H1 (cell line): ENCODE measurements around the gene CHMP4A. TPM values are rescaled to one million over a fixed set of nuclear protein-coding genes. Genes with fewer than 3 reads are reported as not detected.

Source experiments
- CTCF ChIA-PET: fragments of 300-600 bp; sonication (Branson Sonifier 250); formaldehyde crosslinking; loops from one replicate; lab custom pipeline; 2021; ENCODE audit not compliant: partially characterized antibody; lab: Charles Lee
- POLR2A ChIA-PET: fragments of 300-600 bp; sonication (Branson Sonifier 250); formaldehyde crosslinking; loops from one replicate; lab custom pipeline; 2021; ENCODE audit warnings: inconsistent platforms; ENCODE audit not compliant: partially characterized antibody; lab: Charles Lee
- DNase-seq, 2 experiments: peaks; one replicate each; pipeline versions ENCODE4 v3.0.0 to v3.0.0-alpha.2; 2010 to 2022; ENCODE audit warnings: low spot score in 2 of 2, low read depth in 1 of 2, mixed read lengths in 1 of 2
- FAIRE-seq: peaks from 2 replicates; lab custom pipeline; 2011; peaks lifted over from hg19 to GRCh38; lab: Jason Lieb, UNC
- H2AFZ ChIP-seq: 2 replicates; pipeline ENCODE4 v1.8.1; 2012; ENCODE audit warnings: low read length, inconsistent platforms
- H2AK5ac ChIP-seq: 2 replicates; pipeline ENCODE4 v1.6.1; 2013; ENCODE audit warnings: low read depth, low read length
- H2BK120ac ChIP-seq: replicated peaks from 2 replicates; pipeline ENCODE3; 2013; ENCODE audit warnings: low read depth, low read length, inconsistent platforms
- H2BK12ac ChIP-seq: 2 replicates; pipeline ENCODE4 v1.6.1; 2013; ENCODE audit warnings: low read depth, low read length
- H2BK15ac ChIP-seq: 2 replicates; pipeline ENCODE4 v1.6.1; 2013; ENCODE audit warnings: low read length
- H2BK20ac ChIP-seq: 2 replicates; pipeline ENCODE4 v1.6.1; 2013; ENCODE audit warnings: low read length
- H2BK5ac ChIP-seq: 2 replicates; pipeline ENCODE4 v1.6.1; 2013; ENCODE audit warnings: low read depth, low read length
- H3K14ac ChIP-seq: 2 replicates; pipeline ENCODE4 v1.6.1; 2013; ENCODE audit warnings: inconsistent platforms; ENCODE audit not compliant: insufficient read length
- H3K18ac ChIP-seq: 2 replicates; pipeline ENCODE4 v1.6.1; 2013; ENCODE audit warnings: low read length; ENCODE audit errors: extremely low read depth
- H3K23ac ChIP-seq: 2 replicates; pipeline ENCODE4 v1.6.1; 2013; ENCODE audit warnings: inconsistent platforms; ENCODE audit not compliant: insufficient read length
- H3K23me2 ChIP-seq: 2 replicates; pipeline ENCODE4 v1.6.1; 2013; ENCODE audit warnings: low read depth, low read length
- H3K27ac ChIP-seq: 2 replicates; pipeline ENCODE4 v1.6.1; 2011; ENCODE audit warnings: low read depth, low read length, inconsistent platforms
- H3K27me3 ChIP-seq, 4 experiments: replicated peaks in 1 of 4; 1 replicate in 1 of 4; 2 replicates in 3 of 4; pipeline versions ENCODE4 v1.6.1 to v1.8.1; 2011 to 2013; ENCODE audit warnings: low read length in 3 of 4, mild to moderate bottlenecking in 3 of 4, inconsistent platforms in 2 of 4, mixed read lengths in 2 of 4, moderate library complexity in 1 of 4; ENCODE audit not compliant: control insufficient read depth in 3 of 4, insufficient read depth in 3 of 4; ENCODE audit errors: extremely low read depth in 1 of 4
- H3K36me3 ChIP-seq, 4 experiments: 2 replicates each; pipeline versions ENCODE4 v1.6.1 to v1.8.1; 2011 to 2013; ENCODE audit warnings: mild to moderate bottlenecking in 4 of 4, low read length in 3 of 4, moderate library complexity in 2 of 4, control low read depth in 1 of 4, inconsistent platforms in 1 of 4; ENCODE audit not compliant: insufficient read depth in 4 of 4, control insufficient read depth in 2 of 4
- H3K4ac ChIP-seq: replicated peaks from 2 replicates; pipeline ENCODE3; 2013; ENCODE audit warnings: low read length, low read depth, mixed read lengths, inconsistent platforms; ENCODE audit not compliant: insufficient read length
- H3K4me1 ChIP-seq, 4 experiments: replicated peaks in 1 of 4; 1 replicate in 1 of 4; 2 replicates in 3 of 4; pipeline versions ENCODE4 v1.6.1 to v1.8.1; 2011 to 2013; ENCODE audit warnings: low read length in 3 of 4, inconsistent platforms in 2 of 4, mixed read lengths in 1 of 4; ENCODE audit not compliant: insufficient read depth in 4 of 4, control insufficient read depth in 3 of 4
- H3K4me2 ChIP-seq, 2 experiments: 2 replicates each; pipeline versions ENCODE4 v1.6.1 to v1.8.1; 2011 to 2013; ENCODE audit warnings: low read depth in 2 of 2, low read length in 2 of 2, control low read depth in 1 of 2, inconsistent platforms in 1 of 2, mild to moderate bottlenecking in 1 of 2; ENCODE audit not compliant: insufficient read depth in 1 of 2
- H3K4me3 ChIP-seq, 4 experiments: fragments of 200-600, 300-600 bp in 1 of 4; sonication (generic), shearing (Covaris generic), sonication (Bioruptor Twin) in 1 of 4; 2 replicates each; pipeline versions ENCODE4 v1.5.1 to v1.8.1; 2011 to 2016; ENCODE audit warnings: low read length in 4 of 4, low read depth in 3 of 4, control low read depth in 2 of 4, inconsistent platforms in 2 of 4, mild to moderate bottlenecking in 2 of 4, mixed read lengths in 1 of 4, moderate library complexity in 1 of 4; ENCODE audit not compliant: insufficient read depth in 2 of 4; ENCODE audit errors: extremely low read depth in 1 of 4
- H3K56ac ChIP-seq: replicated peaks from 2 replicates; pipeline ENCODE3; 2013; ENCODE audit warnings: low read depth, mild to moderate bottlenecking, mixed read lengths, low read length, inconsistent platforms; ENCODE audit not compliant: insufficient read length
- H3K79me1 ChIP-seq: 2 replicates; pipeline ENCODE4 v1.6.1; 2013; ENCODE audit warnings: low read depth, low read length, control low read depth
- H3K79me2 ChIP-seq, 2 experiments: 2 replicates each; pipeline versions ENCODE4 v1.6.1 to v1.8.1; 2012 to 2013; ENCODE audit warnings: low read length in 2 of 2, mild to moderate bottlenecking in 2 of 2, inconsistent platforms in 1 of 2; ENCODE audit not compliant: insufficient read depth in 2 of 2, control insufficient read depth in 1 of 2
- H3K9ac ChIP-seq, 4 experiments: replicated peaks in 1 of 4; 1 replicate in 1 of 4; 2 replicates in 3 of 4; pipeline versions ENCODE4 v1.6.1 to v1.8.1; 2011 to 2013; ENCODE audit warnings: low read depth in 3 of 4, low read length in 3 of 4, control low read depth in 2 of 4, mild to moderate bottlenecking in 2 of 4, moderate library complexity in 2 of 4, inconsistent platforms in 1 of 4; ENCODE audit errors: extremely low read depth in 1 of 4
- H3K9me3 ChIP-seq, 2 experiments: 2 replicates each; pipeline versions ENCODE4 v1.6.1 to v1.8.1; 2012 to 2013; ENCODE audit warnings: mild to moderate bottlenecking in 2 of 2, moderate library complexity in 2 of 2, control low read depth in 1 of 2, inconsistent platforms in 1 of 2, low read depth in 1 of 2, low read length in 1 of 2, mixed read lengths in 1 of 2; ENCODE audit not compliant: insufficient read depth in 2 of 2
- H4K20me1 ChIP-seq, 2 experiments: replicated peaks in 1 of 2; 2 replicates each; pipeline versions ENCODE3 to v1.8.1; 2011 to 2013; ENCODE audit warnings: inconsistent platforms in 2 of 2, low read length in 2 of 2, mild to moderate bottlenecking in 1 of 2; ENCODE audit not compliant: insufficient read depth in 2 of 2, control insufficient read depth in 1 of 2
- H4K5ac ChIP-seq: 2 replicates; pipeline ENCODE4 v1.6.1; 2013; ENCODE audit warnings: low read length, low read depth, mixed read lengths, inconsistent platforms; ENCODE audit not compliant: insufficient read length
- H4K8ac ChIP-seq: 2 replicates; pipeline ENCODE4 v1.8.0; 2013; ENCODE audit warnings: mild to moderate bottlenecking, moderate library complexity, low read length, inconsistent platforms; ENCODE audit not compliant: insufficient read depth; ENCODE audit errors: extremely low read depth
- H4K91ac ChIP-seq: replicated peaks from 2 replicates; pipeline ENCODE3; 2013; ENCODE audit warnings: low read length, mixed read lengths, inconsistent platforms; ENCODE audit not compliant: insufficient read length
- CBX5 ChIP-seq: fragments of 300-800, 300-1000 bp; sonication (generic); IDR thresholded peaks from 2 replicates; pipeline ENCODE4 v1.7.1; 2016; ENCODE audit warnings: antibody characterized with exemption, low read length, low read depth
- NANOG ChIP-seq: IDR thresholded peaks from 2 replicates; pipeline ENCODE4 v1.6.1; 2011; ENCODE audit warnings: low read length, low read depth, mild to moderate bottlenecking, inconsistent platforms; ENCODE audit not compliant: insufficient read depth, poor library complexity, severe bottlenecking
- POLR2AphosphoS5 ChIP-seq: IDR thresholded peaks from 2 replicates; pipeline ENCODE4 v1.6.1; 2011; ENCODE audit warnings: low read depth, low read length
- SAP30 ChIP-seq: fragments of 300-600 bp; sonication (generic); IDR thresholded peaks from 2 replicates; pipeline ENCODE4 v1.7.1; 2012; ENCODE audit warnings: low read length, moderate library complexity, mild to moderate bottlenecking, inconsistent platforms; ENCODE audit not compliant: insufficient read depth, insufficient replicate concordance
- SIN3A ChIP-seq, 2 experiments: IDR thresholded peaks in 1 of 2; conservative IDR thresholded peaks in 1 of 2; 2 replicates each; pipeline ENCODE4 v1.6.1; 2011 to 2012; ENCODE audit warnings: low read length in 2 of 2, improper control_type of control experiment in 1 of 2, low read depth in 1 of 2, mild to moderate bottlenecking in 1 of 2
- WGBS, 2 experiments: shearing (Covaris generic) in 1 of 2; methylation state at CpG; one replicate each; pipeline versions ENCODE4 v1.1.6 to v1.1.7; 2013 to 2015; ENCODE audit warnings: low lambda C conversion rate in 2 of 2, mixed read lengths in 2 of 2, inconsistent platforms in 1 of 2, low coverage in 1 of 2, missing lambda C conversion rate in 1 of 2; ENCODE audit not compliant: insufficient replicate concordance in 2 of 2, insufficient coverage in 1 of 2, insufficient read length in 1 of 2; ENCODE audit errors: extremely low coverage in 1 of 2, missing lambda C conversion rate in 1 of 2; 5-methylcytosine and 5-hydroxymethylcytosine counted together
- polyA plus RNA-seq, 7 experiments: library from polyadenylated mRNA; depleted of rRNA in 3 of 7; stranded (reverse) in 5 of 7; unstranded in 2 of 7; fragments of >200 nt in 5 of 7; fragments of 200-250 nt in 2 of 7; gene quantifications; 1 replicate in 5 of 7; 2 replicates in 1 of 7; 4 replicates in 1 of 7; pipeline versions ENCODE4 v1.2.1 to v1.2.3, GENCODE V29; 2011 to 2013; ENCODE audit warnings: missing spikeins in 2 of 7, mixed read lengths in 2 of 7
- total RNA-seq: library from RNA; stranded (reverse); fragmentation: NEBNext Ultra II Directional; extraction: Animal tissue kit (Norgen Biotek cat#: 25700); gene quantifications from 2 replicates; pipeline ENCODE4 v1.2.1, GENCODE V29; 2021
- TF ChIP-seq, protein P1 (sequence below): IDR thresholded peaks from 2 replicates; pipeline ENCODE4 v1.6.1; 2012; ENCODE audit warnings: low read length, inconsistent platforms
- TF ChIP-seq, protein P2 (sequence below): IDR thresholded peaks from 2 replicates; pipeline ENCODE4 v1.6.1; 2011; ENCODE audit warnings: low read length, improper control_type of control experiment

CHMP4A gene
- total and polyA plus RNA-seq, 2 of the 8 experiments (the other 6 are each of a cell fraction or from before 2014, with no cell fraction given), result 32.9 to 37.6 TPM

DNA sequence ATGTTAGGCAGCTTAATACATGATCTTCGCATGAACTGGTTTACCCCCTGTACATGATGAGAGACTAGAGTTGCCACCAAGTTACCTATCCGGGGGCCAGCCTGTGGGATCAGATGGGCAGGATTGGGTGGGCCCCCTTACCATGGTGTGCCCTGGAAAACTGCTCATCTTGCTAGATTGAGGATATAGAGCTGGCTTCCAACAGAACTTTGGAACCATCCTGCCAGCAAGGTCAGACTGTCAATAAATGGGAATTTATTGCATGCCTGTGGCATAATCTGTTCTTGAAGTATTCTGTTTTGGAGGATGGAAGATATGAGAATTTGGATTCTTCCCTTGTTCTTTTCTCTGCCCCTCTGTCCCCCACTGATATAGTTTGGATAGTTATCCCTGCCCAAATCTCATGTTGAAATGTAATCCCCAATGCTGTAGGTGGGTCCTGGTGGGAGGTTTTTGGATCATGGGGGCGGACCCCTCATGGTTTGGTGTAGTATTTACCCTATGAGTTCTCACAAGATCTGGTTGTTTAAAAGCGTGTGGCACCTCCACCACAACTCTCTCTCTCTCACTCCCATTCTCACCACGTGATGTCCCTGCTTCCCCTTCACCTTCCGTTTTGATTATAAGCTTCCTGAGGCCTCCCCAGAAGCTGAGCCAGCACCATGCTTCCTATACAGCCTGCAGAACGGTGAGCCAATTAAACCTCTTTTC is 14.3 kb downstream of the CHMP4A start:
- Histone ChIP-seq H3K4me3 (no peak overlapping the region), H3K23me2 (peaks cover 5% of the 10 kb centered on the region; the same call in 1 of the 2 replicates), H3K14ac (no peak overlapping the region), H2BK15ac (no peak overlapping the region), H3K4me1 (peaks cover 3 to 14% (median 6%) of the 10 kb centered on the region in 4 experiments; a peak in 5 of 7 replicates), H4K91ac (no peak overlapping the region), H4K5ac (no peak overlapping the region), H3K27ac (no peak overlapping the region), H3K9me3 (peaks cover 6 to 7% of the 10 kb centered on the region in 2 experiments), H4K8ac (no peak overlapping the region), H2BK12ac (no peak overlapping the region), H3K56ac (no peak overlapping the region), H3K79me2 (peaks cover 0 to 3% of the 10 kb centered on the region in 2 experiments; a peak in 2 of 4 replicates), H3K27me3 (no peaks in the 10 kb centered on the region), H3K4ac (no peak overlapping the region), H4K20me1 (no peaks in the 10 kb centered on the region), H3K9ac (no peak overlapping the region), H2BK20ac (no peak overlapping the region), H2AK5ac (no peak overlapping the region), H3K79me1 (0 out of 2 replicates have a peak, but pooled peaks cover 3% of the 10 kb centered on the region), H3K4me2 (no peak overlapping the region), H2BK5ac (no peak overlapping the region), H3K36me3 (peaks cover 0 to 14% (median 6%) of the 10 kb centered on the region in 4 experiments; a peak in 5 of 8 replicates), H2BK120ac (no peak overlapping the region), H3K23ac (no peak overlapping the region), H2AFZ (no peak overlapping the region), H3K18ac (no peak overlapping the region)
- WGBS, 2 experiments, result 87% methylated on average over 6 of the region's 7 CpGs; no CpG with 5 or more reads in 1 of the 2 experiments
- POLR2A ChIA-PET, result interaction anchor here (0.8 to 3.1 kb wide), 6 partner anchors 10 to 72 kb away, joined by 3 to 22 read pairs (median 3); partner anchors contain the start of genes CHMP4A, IPO4, RABGGTA and TINF2
- FAIRE-seq (no peak), DNase-seq (no peak)
- CTCF ChIA-PET, result interaction anchor here (1.4 to 1.5 kb wide), 2 partner anchors 14 to 109 kb away, joined by 5 read pairs; partner anchors contain the start of gene CHMP4A
- TF ChIP-seq CBX5 (no peak), POLR2AphosphoS5 (no peak), SIN3A (conservative IDR thresholded peaks at IDR 0.05 in 1 of 2, IDR thresholded peaks at IDR 0.05 in 1 of 2; ENCODE audit: low read depth in 1 of 2, low read length in 2 of 2) (no peak), SAP30 (no peak), NANOG (no peak)
- TF ChIP-seq, protein P1, sequence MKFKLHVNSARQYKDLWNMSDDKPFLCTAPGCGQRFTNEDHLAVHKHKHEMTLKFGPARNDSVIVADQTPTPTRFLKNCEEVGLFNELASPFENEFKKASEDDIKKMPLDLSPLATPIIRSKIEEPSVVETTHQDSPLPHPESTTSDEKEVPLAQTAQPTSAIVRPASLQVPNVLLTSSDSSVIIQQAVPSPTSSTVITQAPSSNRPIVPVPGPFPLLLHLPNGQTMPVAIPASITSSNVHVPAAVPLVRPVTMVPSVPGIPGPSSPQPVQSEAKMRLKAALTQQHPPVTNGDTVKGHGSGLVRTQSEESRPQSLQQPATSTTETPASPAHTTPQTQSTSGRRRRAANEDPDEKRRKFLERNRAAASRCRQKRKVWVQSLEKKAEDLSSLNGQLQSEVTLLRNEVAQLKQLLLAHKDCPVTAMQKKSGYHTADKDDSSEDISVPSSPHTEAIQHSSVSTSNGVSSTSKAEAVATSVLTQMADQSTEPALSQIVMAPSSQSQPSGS, result no peak
- TF ChIP-seq, protein P2, sequence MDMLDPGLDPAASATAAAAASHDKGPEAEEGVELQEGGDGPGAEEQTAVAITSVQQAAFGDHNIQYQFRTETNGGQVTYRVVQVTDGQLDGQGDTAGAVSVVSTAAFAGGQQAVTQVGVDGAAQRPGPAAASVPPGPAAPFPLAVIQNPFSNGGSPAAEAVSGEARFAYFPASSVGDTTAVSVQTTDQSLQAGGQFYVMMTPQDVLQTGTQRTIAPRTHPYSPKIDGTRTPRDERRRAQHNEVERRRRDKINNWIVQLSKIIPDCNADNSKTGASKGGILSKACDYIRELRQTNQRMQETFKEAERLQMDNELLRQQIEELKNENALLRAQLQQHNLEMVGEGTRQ, result no peak
